OCI-LY7 (cell line): Measurements from ENCODE around the gene NNT. TPM values are rescaled to one million over a fixed set of nuclear protein-coding genes. Genes with fewer than 3 reads are reported as not detected.

Experiments
- BruUV-seq: library from RNA; stranded (reverse); fragments of 400-500 nt; replicated peaks from 2 replicates; lab custom pipeline; 2021; lab: Mats Ljungman, UMichigan
- CTCF ChIA-PET: fragments of 300-600 bp; sonication (Branson Sonifier 250); formaldehyde crosslinking; loops from one replicate; lab custom pipeline; 2022; ENCODE audit warnings: antibody characterized with exemption; ENCODE audit not compliant: unreplicated experiment; lab: Charles Lee
- POLR2A ChIA-PET: fragments of 300-600 bp; sonication (Branson Sonifier 250); formaldehyde crosslinking; loops from one replicate; lab custom pipeline; 2022; ENCODE audit warnings: antibody characterized with exemption; lab: Charles Lee
- DNase-seq: peaks from one replicate; pipeline ENCODE4 v3.0.0-alpha.2; 2015; ENCODE audit warnings: low spot score
- H2AFZ ChIP-seq: fragments of 200-600 bp; sonication (generic), shearing (Covaris generic); 2 replicates; pipeline ENCODE4 v1.6.1; 2014; ENCODE audit warnings: mild to moderate bottlenecking, antibody characterized with exemption, low read length, moderate library complexity
- H3K27ac ChIP-seq: fragments of 200-600 bp; sonication (generic); 2 replicates; pipeline ENCODE4 v1.5.1; 2014; ENCODE audit warnings: mixed run types, low read depth, mild to moderate bottlenecking, moderate library complexity, low read length, inconsistent platforms; ENCODE audit not compliant: poor library complexity, severe bottlenecking
- H3K36me3 ChIP-seq: fragments of 200-600 bp; sonication (generic); 2 replicates; pipeline ENCODE4 v1.6.1; 2014; ENCODE audit warnings: mild to moderate bottlenecking, antibody characterized with exemption, low read length, moderate library complexity, mixed read lengths; ENCODE audit not compliant: insufficient read depth
- H3K4me1 ChIP-seq: fragments of 200-600 bp; sonication (generic); 2 replicates; pipeline ENCODE4 v1.5.1; 2014; ENCODE audit warnings: mild to moderate bottlenecking, low read length; ENCODE audit not compliant: insufficient read depth, poor library complexity, severe bottlenecking
- H3K4me2 ChIP-seq: fragments of 200-600 bp; sonication (generic); 2 replicates; pipeline ENCODE4 v1.6.1; 2014; ENCODE audit warnings: mild to moderate bottlenecking, low read length
- H3K4me3 ChIP-seq: fragments of 200-600 bp; sonication (generic); 2 replicates; pipeline ENCODE4 v1.5.1; 2014; ENCODE audit warnings: mild to moderate bottlenecking, low read depth, low read length; ENCODE audit not compliant: poor library complexity, severe bottlenecking
- H3K79me2 ChIP-seq: fragments of 200-600 bp; sonication (generic); 2 replicates; pipeline ENCODE4 v1.6.1; 2016; ENCODE audit warnings: low read depth, mild to moderate bottlenecking, low read length, moderate library complexity, mixed read lengths; ENCODE audit not compliant: insufficient read depth
- H3K9me2 ChIP-seq: fragments of 200-600 bp; sonication (generic); 2 replicates; pipeline ENCODE4 v1.6.1; 2016; ENCODE audit warnings: mild to moderate bottlenecking, low read length, mixed read lengths; ENCODE audit not compliant: insufficient read depth
- H3K9me3 ChIP-seq: fragments of 200-600 bp; sonication (generic); 2 replicates; pipeline ENCODE4 v1.6.1; 2014; ENCODE audit warnings: mild to moderate bottlenecking, mixed run types, low read length, mixed read lengths
- H4K20me1 ChIP-seq: fragments of 200-600 bp; sonication (generic); 2 replicates; pipeline ENCODE4 v1.6.1; 2014; ENCODE audit warnings: mild to moderate bottlenecking, antibody characterized with exemption, low read length, moderate library complexity, mixed read lengths; ENCODE audit not compliant: insufficient read depth
- EZH2phosphoT487 ChIP-seq: fragments of 200-600 bp; sonication (generic); IDR thresholded peaks from 2 replicates; pipeline ENCODE4 v1.6.1; 2018; ENCODE audit warnings: low read depth, borderline replicate concordance, mild to moderate bottlenecking, mixed run types, antibody characterized with exemption, low read length, moderate library complexity, mixed read lengths
- intact Hi-C: fragments of 100-400 bp; cut with micrococcal nuclease; formaldehyde crosslinking; loops from one replicate; pipeline ENCODE4 v1.10.0; 2022; ENCODE audit not compliant: unreplicated experiment
- total RNA-seq, 2 experiments: library from RNA; depleted of rRNA in 1 of 2; stranded (reverse); fragments of >200 nt in 1 of 2; shearing (Covaris generic) in 1 of 2; gene quantifications; 2 replicates each; pipeline ENCODE4 v1.2.3, GENCODE V29; 2014 to 2022
- TF ChIP-seq, protein P1 (sequence below): fragments of 200-600 bp; sonication (generic); conservative IDR thresholded peaks from 2 replicates; pipeline ENCODE4 v1.5.1; 2014; ENCODE audit warnings: mild to moderate bottlenecking, antibody characterized with exemption, low read length, moderate library complexity, mixed read lengths

The NNT gene
- total RNA-seq, 2 experiments from 2014 or later, result 33.6 to 98.3 TPM

DNA sequence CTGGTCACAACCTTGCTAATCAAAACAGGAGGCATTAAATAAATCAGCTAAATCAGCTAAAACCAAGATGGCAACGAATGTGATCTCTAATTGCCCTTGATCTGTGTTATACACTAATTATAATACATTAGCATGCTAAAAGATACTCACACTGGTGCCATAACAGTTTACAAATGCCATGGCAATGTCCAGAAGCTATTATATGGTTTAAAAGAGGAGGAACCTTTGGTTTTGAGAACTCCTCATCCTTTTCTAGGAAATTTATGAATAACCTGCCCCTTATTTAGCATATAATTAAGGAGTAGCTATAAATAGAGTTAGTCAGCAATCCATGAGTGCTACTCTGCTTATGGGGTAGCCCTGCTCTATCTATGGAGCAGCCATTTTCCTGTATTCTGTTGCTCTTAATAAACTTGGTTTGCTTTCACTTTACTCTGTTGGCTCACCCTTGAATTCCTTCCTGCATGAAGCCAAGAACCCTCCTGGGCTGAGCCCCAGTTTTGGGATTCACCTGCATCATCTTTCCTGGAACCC is 18.7 kb upstream of the NNT start:
- Histone ChIP-seq H3K36me3 (peaks cover 23% of the 10 kb centered on the region; the same call in 1 of the 2 replicates), H3K4me2 (no peak overlapping the region), H3K9me3 (no peaks in the 10 kb centered on the region), H3K27ac (no peak overlapping the region), H3K9me2 (no peaks in the 10 kb centered on the region), H3K79me2 (no peaks in the 10 kb centered on the region), H4K20me1 (no peaks in the 10 kb centered on the region), H3K4me3 (no peak overlapping the region), H2AFZ (no peak overlapping the region), H3K4me1 (no peaks in the 10 kb centered on the region)
- CTCF ChIA-PET, result no interaction called here
- TF ChIP-seq EZH2phosphoT487, result no peak
- TF ChIP-seq, protein P1, sequence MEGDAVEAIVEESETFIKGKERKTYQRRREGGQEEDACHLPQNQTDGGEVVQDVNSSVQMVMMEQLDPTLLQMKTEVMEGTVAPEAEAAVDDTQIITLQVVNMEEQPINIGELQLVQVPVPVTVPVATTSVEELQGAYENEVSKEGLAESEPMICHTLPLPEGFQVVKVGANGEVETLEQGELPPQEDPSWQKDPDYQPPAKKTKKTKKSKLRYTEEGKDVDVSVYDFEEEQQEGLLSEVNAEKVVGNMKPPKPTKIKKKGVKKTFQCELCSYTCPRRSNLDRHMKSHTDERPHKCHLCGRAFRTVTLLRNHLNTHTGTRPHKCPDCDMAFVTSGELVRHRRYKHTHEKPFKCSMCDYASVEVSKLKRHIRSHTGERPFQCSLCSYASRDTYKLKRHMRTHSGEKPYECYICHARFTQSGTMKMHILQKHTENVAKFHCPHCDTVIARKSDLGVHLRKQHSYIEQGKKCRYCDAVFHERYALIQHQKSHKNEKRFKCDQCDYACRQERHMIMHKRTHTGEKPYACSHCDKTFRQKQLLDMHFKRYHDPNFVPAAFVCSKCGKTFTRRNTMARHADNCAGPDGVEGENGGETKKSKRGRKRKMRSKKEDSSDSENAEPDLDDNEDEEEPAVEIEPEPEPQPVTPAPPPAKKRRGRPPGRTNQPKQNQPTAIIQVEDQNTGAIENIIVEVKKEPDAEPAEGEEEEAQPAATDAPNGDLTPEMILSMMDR, result no peak
- no TSS peak for BruUV-seq
- DNase-seq, result no peak
- POLR2A ChIA-PET, result interaction anchor here (0.7 kb wide), 1 partner anchor 474 kb away, joined by 3 read pairs; no protein-coding TSS in a partner anchor
- intact Hi-C loops, result no loop called here

DNA sequence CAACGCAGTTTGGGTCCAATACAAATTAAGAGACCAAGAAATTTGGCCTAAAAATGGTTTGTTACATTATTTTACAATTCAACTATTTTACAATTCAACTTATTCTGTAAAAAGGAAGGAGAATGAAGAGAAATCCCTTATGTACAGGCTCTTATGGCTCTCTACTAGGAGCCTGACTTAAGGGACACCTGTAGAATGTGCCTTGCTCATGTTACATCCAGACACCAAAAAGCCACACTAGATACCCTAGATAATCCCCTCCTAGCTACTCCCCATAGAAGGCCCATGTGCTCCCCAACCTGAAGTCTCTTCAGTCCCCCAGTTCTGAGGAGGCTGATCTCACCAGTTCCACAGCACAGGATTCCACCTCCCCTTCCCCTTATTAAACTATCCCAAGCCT is 14.1 kb upstream of the NNT start:
- Histone ChIP-seq H2AFZ (no peak overlapping the region), H4K20me1 (no peaks in the 10 kb centered on the region), H3K79me2 (no peaks in the 10 kb centered on the region), H3K27ac (no peak overlapping the region), H3K4me1 (no peaks in the 10 kb centered on the region), H3K36me3 (peaks cover 14% of the 10 kb centered on the region; the same call in 1 of the 2 replicates), H3K9me3 (no peaks in the 10 kb centered on the region), H3K4me3 (no peak overlapping the region), H3K4me2 (no peak overlapping the region), H3K9me2 (no peaks in the 10 kb centered on the region)
- intact Hi-C loops, result no loop called here
- TF ChIP-seq, protein P1, result no peak
- TF ChIP-seq EZH2phosphoT487, result no peak
- BruUV-seq, result no TSS peak
- POLR2A ChIA-PET, result no interaction called here
- CTCF ChIA-PET, result no interaction called here
- no peak for DNase-seq

DNA sequence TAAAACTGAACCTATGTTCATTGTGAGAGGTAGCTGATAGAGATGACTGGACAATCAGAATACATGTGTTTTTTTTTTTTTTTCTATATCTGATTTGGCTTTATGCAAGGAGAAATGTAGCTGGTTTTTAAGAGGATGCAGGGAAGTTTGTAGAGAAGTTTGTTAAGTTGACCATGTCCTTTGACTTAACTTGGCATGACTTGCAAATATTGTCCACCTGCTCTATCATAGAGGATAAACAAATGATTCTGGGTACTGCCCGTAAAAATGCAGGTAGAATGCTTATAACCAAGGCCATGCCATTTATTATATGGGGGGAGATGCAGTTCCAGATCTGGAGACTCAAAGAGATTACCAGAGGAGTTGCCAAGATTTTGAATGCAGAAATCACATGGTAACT is 13.7 kb upstream of the NNT start:
- Histone ChIP-seq H3K9me2 (no peaks in the 10 kb centered on the region), H3K36me3 (peaks cover 14% of the 10 kb centered on the region; the same call in 1 of the 2 replicates), H3K79me2 (no peaks in the 10 kb centered on the region), H4K20me1 (no peaks in the 10 kb centered on the region), H2AFZ (no peak overlapping the region), H3K4me2 (no peak overlapping the region), H3K4me3 (no peak overlapping the region), H3K27ac (no peak overlapping the region), H3K4me1 (no peaks in the 10 kb centered on the region), H3K9me3 (no peaks in the 10 kb centered on the region)
- intact Hi-C loops, result no loop called here
- no TSS peak for BruUV-seq
- TF ChIP-seq, protein P1, result no peak
- TF ChIP-seq EZH2phosphoT487, result no peak
- CTCF ChIA-PET, result no interaction called here
- POLR2A ChIA-PET, result interaction anchor here (0.8 kb wide), 1 partner anchor 1436 kb away, joined by 4 read pairs; no protein-coding TSS in a partner anchor
- DNase-seq, result no peak
